GM23338 (cell line): ENCODE measurements around the gene EXOC2. TPM values are rescaled to one million over a fixed set of nuclear protein-coding genes. Genes with fewer than 3 reads are reported as not detected.

Source experiments
- ATAC-seq: fragments of 200-7000 bp; cut with Tn5 transposase; 3 replicates; pipeline ENCODE4 v1.9.1; 2020
- DNase-seq: peaks from one replicate; pipeline ENCODE4 v3.0.0-alpha.2; 2015; ENCODE audit warnings: low spot score
- H2AFZ ChIP-seq: fragments of 200-600 bp; sonication (generic); 2 replicates; pipeline ENCODE4 v1.8.0; 2016; ENCODE audit warnings: antibody characterized with exemption, mild to moderate bottlenecking, moderate library complexity
- H3F3A ChIP-seq: fragments of 200-600 bp; sonication (generic); replicated peaks from 2 replicates; pipeline ENCODE4 v1.8.0; 2017; ENCODE audit warnings: antibody characterized with exemption, mixed run types, low read depth
- H3K27ac ChIP-seq: fragments of 200-600 bp; sonication (generic); 2 replicates; pipeline ENCODE4 v1.6.1; 2016; ENCODE audit warnings: low read depth
- H3K27me3 ChIP-seq: fragments of 200-600 bp; sonication (generic); 2 replicates; pipeline ENCODE4 v1.8.0; 2016; ENCODE audit warnings: mild to moderate bottlenecking, mixed run types, moderate library complexity; ENCODE audit not compliant: insufficient read depth
- H3K36me3 ChIP-seq: fragments of 200-600 bp; sonication (generic); 2 replicates; pipeline ENCODE4 v1.8.0; 2016; ENCODE audit warnings: mild to moderate bottlenecking; ENCODE audit not compliant: insufficient read depth
- H3K4me1 ChIP-seq: fragments of 200-600 bp; sonication (generic); 2 replicates; pipeline ENCODE4 v1.8.0; 2016; ENCODE audit warnings: mild to moderate bottlenecking, moderate library complexity; ENCODE audit not compliant: insufficient read depth
- H3K4me2 ChIP-seq: fragments of 200-600 bp; sonication (generic); 2 replicates; pipeline ENCODE4 v1.7.1; 2017; ENCODE audit warnings: mixed run types
- H3K4me3 ChIP-seq: fragments of 200-600 bp; sonication (generic); 2 replicates; pipeline ENCODE4 v1.6.1; 2016; ENCODE audit warnings: mixed run types
- H3K79me2 ChIP-seq: fragments of 200-600 bp; sonication (generic); replicated peaks from 2 replicates; pipeline ENCODE4 v1.8.0; 2017; ENCODE audit warnings: mild to moderate bottlenecking; ENCODE audit not compliant: insufficient read depth
- H3K9me2 ChIP-seq: fragments of 200-600 bp; sonication (generic); 2 replicates; pipeline ENCODE4 v1.8.0; 2017; ENCODE audit not compliant: insufficient read depth
- H4K20me1 ChIP-seq: fragments of 200-600 bp; sonication (generic); replicated peaks from 2 replicates; pipeline ENCODE4 v1.8.0; 2017; ENCODE audit warnings: mild to moderate bottlenecking; ENCODE audit not compliant: insufficient read depth
- H3K27ac Mint-ChIP-seq: 2 replicates; pipeline ENCODE4 v1.8.0; 2020; ENCODE audit warnings: inconsistent platforms, mild to moderate bottlenecking, moderate library complexity, mixed read lengths
- H3K27me3 Mint-ChIP-seq: 3 replicates; pipeline ENCODE4 v1.8.0; 2022; ENCODE audit warnings: low read depth, mild to moderate bottlenecking, moderate library complexity, mixed read lengths, inconsistent platforms; ENCODE audit not compliant: insufficient read depth, poor library complexity
- H3K36me3 Mint-ChIP-seq: 3 replicates; pipeline ENCODE4 v1.8.0; 2021; ENCODE audit warnings: low read depth, mild to moderate bottlenecking, inconsistent platforms, moderate library complexity, mixed read lengths
- H3K4me1 Mint-ChIP-seq: 3 replicates; pipeline ENCODE4 v1.8.0; 2020; ENCODE audit warnings: mild to moderate bottlenecking, inconsistent platforms, mixed read lengths
- H3K4me3 Mint-ChIP-seq: 3 replicates; pipeline ENCODE4 v1.8.0; 2021; ENCODE audit warnings: moderate library complexity, mild to moderate bottlenecking, inconsistent platforms, mixed read lengths
- H3K9me3 Mint-ChIP-seq: 3 replicates; pipeline ENCODE4 v1.8.0; 2020; ENCODE audit warnings: moderate library complexity, mild to moderate bottlenecking, inconsistent platforms, mixed read lengths
- CTCF ChIP-seq, 2 experiments: fragments of 200-600 bp in 1 of 2; sonication (generic) in 1 of 2; conservative IDR thresholded peaks; 2 replicates each; pipeline versions ENCODE4 v1.5.1 to v1.6.1; 2016 to 2017; ENCODE audit warnings: antibody characterized with exemption in 2 of 2, low read depth in 2 of 2, mild to moderate bottlenecking in 2 of 2, moderate library complexity in 1 of 2
- ETS1 ChIP-seq: IDR thresholded peaks from 2 replicates; pipeline ENCODE4 v1.6.1; 2016; ENCODE audit warnings: antibody characterized with exemption
- EZH2 ChIP-seq: fragments of 200-600 bp; sonication (generic); IDR thresholded peaks from one replicate; pipeline ENCODE4 v1.8.0; 2017; ENCODE audit warnings: antibody characterized with exemption, mild to moderate bottlenecking, low read depth; ENCODE audit not compliant: unreplicated experiment
- EZH2phosphoT487 ChIP-seq: fragments of 200-600 bp; sonication (generic); IDR thresholded peaks from one replicate; pipeline ENCODE4 v1.8.1; 2018; ENCODE audit warnings: antibody characterized with exemption; ENCODE audit not compliant: unreplicated experiment
- JUNB ChIP-seq: IDR thresholded peaks from one replicate; pipeline ENCODE4 v1.6.1; 2016; ENCODE audit warnings: antibody characterized with exemption; ENCODE audit not compliant: unreplicated experiment
- NANOG ChIP-seq: IDR thresholded peaks from 2 replicates; pipeline ENCODE4 v1.6.1; 2016; ENCODE audit warnings: antibody characterized with exemption, borderline replicate concordance
- POLR2AphosphoS5 ChIP-seq: IDR thresholded peaks from 2 replicates; pipeline ENCODE4 v1.6.1; 2016; ENCODE audit warnings: antibody characterized with exemption, low read depth
- REST ChIP-seq: IDR thresholded peaks from one replicate; pipeline ENCODE4 v1.6.1; 2018; ENCODE audit warnings: antibody characterized with exemption; ENCODE audit not compliant: unreplicated experiment
- STAT1 ChIP-seq: IDR thresholded peaks from one replicate; pipeline ENCODE4 v1.6.1; 2016; ENCODE audit warnings: antibody characterized with exemption; ENCODE audit not compliant: unreplicated experiment
- ZNF114 ChIP-seq: fragments of 250-450 bp; sonication (Bioruptor Pico); IDR thresholded peaks from 2 replicates; pipeline ENCODE4 v1.5.0; 2020; ENCODE audit warnings: mild to moderate bottlenecking, moderate library complexity
- ZNF331 ChIP-seq: fragments of 250-450 bp; sonication (Bioruptor Pico); IDR thresholded peaks from 2 replicates; pipeline ENCODE4 v1.5.0; 2020; ENCODE audit warnings: low read depth, mild to moderate bottlenecking, moderate library complexity
- polyA plus RNA-seq: library from polyadenylated mRNA; unstranded; fragments of >200 nt; fragmentation: Nextera tagmentation; extraction: Ambion mirVana; gene quantifications from 2 replicates; pipeline ENCODE4 v1.2.1, GENCODE V29; 2016
- total RNA-seq: library from RNA; depleted of rRNA; stranded (reverse); fragments of >200 nt; shearing (Covaris generic); gene quantifications from 2 replicates; pipeline ENCODE4 v1.2.3, GENCODE V29; 2014

The EXOC2 gene
- total and polyA plus RNA-seq, 2 experiments from 2014 or later, result 28.7 to 93.6 TPM

GRCh38 chr6:443621-444159 lies 249.2 kb downstream of the EXOC2 start:
- H3K27me3 ChIP-seq, result no peaks in the 10 kb centered on the region
- no peak overlapping the region for H3K27ac Mint-ChIP-seq
- DNase-seq (no peak), ATAC-seq (no peak)
- no peaks in the 10 kb centered on the region for H3K36me3 ChIP-seq
- no peaks in the 10 kb centered on the region for H3K4me1 ChIP-seq
- H3K9me3 Mint-ChIP-seq, result peaks cover 11% of the 10 kb centered on the region
- no peaks in the 10 kb centered on the region for H3K9me2 ChIP-seq
- TF ChIP-seq STAT1, result no peak
- no peak for TF ChIP-seq JUNB
- TF ChIP-seq ETS1, result no peak
- no peak for TF ChIP-seq ZNF331 (CRISPR knock-in tag)
- no peak for TF ChIP-seq EZH2
- TF ChIP-seq CTCF (conservative IDR thresholded peaks at IDR 0.05; ENCODE audit: low read depth in 2 of 2), result no peak
- no peak for TF ChIP-seq REST
- no peak for TF ChIP-seq NANOG
- no peak for TF ChIP-seq ZNF114 (CRISPR knock-in tag)
- TF ChIP-seq POLR2AphosphoS5, result no peak
- TF ChIP-seq EZH2phosphoT487, result no peak
- peaks cover 6% of the 10 kb centered on the region; the same call in 2 of the 3 replicates for H3K4me1 Mint-ChIP-seq
- no peaks in the 10 kb centered on the region for H3F3A ChIP-seq
- no peaks in the 10 kb centered on the region for H3K79me2 ChIP-seq
- H4K20me1 ChIP-seq, result no peaks in the 10 kb centered on the region
- H3K4me3 Mint-ChIP-seq, result no peak overlapping the region
- peaks cover 7% of the 10 kb centered on the region for H3K36me3 Mint-ChIP-seq
- no peak overlapping the region for H3K27ac ChIP-seq
- H3K27me3 Mint-ChIP-seq, result peaks cover 4% of the 10 kb centered on the region
- H3K4me3 ChIP-seq, result no peak overlapping the region
- no peak overlapping the region for H2AFZ ChIP-seq
- H3K4me2 ChIP-seq, result no peak overlapping the region
